ENCODE results near the gene HELZ2.
A peak's percentile ranks its signal among the peaks of the same experiment; 100 is the strongest.
"Not testable (repeated sequence)": the region's sequence is repeated elsewhere in the genome, so short reads cannot be mapped to it uniquely, and the experiment has no call there.

Gene HELZ2

GRCh38 chr20:63563225-63563935 is 10.7 kb downstream of the HELZ2 start:
- DNase-seq, result no peak

- DNase-seq, result no peak
These were observed 11.4 kb downstream of the HELZ2 start for GRCh38 chr20:63562461-63563224.

GRCh38 chr20:63561624-63562396 is 12.2 kb downstream of the HELZ2 start:
- DNase-seq, result no peak

- DNase-seq, result no peak
These were observed 13.0 kb downstream of the HELZ2 start for GRCh38 chr20:63560856-63561609.

- DNase-seq, result no peak
These were observed 13.7 kb downstream of the HELZ2 start for GRCh38 chr20:63560333-63560805.

- DNase-seq, result not testable (repeated sequence)
These were observed 14.3 kb downstream of the HELZ2 start for GRCh38 chr20:63559485-63560332.

- no peak for DNase-seq
These were observed 15.1 kb downstream of the HELZ2 start for GRCh38 chr20:63558804-63559484.

- DNase-seq, result no peak
These were observed 16.6 kb downstream of the HELZ2 start for GRCh38 chr20:63557481-63557891.

GRCh38 chr20:63556873-63557478 is 17.1 kb downstream of the HELZ2 start:
- DNase-seq, result no peak

- DNase-seq, result no peak
These were observed 18.2 kb downstream of the HELZ2 start for GRCh38 chr20:63555661-63556381.

- DNase-seq, result no peak
These were observed 19.4 kb downstream of the HELZ2 start for GRCh38 chr20:63554361-63555278.

GRCh38 chr20:63553933-63554290 is 20.1 kb downstream of the HELZ2 start, which contains the start of gene FNDC11:
TSS of gene FNDC11 (plus strand) at chr20:63554159. CDS start at chr20:63555664, 1,505 bp downstream.
- DNase-seq, result peak; percentile 11 to 55

GRCh38 chr20:63553251-63553932 is 20.6 kb downstream of the HELZ2 start:
- DNase-seq, result peak; percentile 80 to 81

GRCh38 chr20:63552481-63553249 is 21.4 kb downstream of the HELZ2 start:
- DNase-seq, result peak in 1 of 2 donors; percentile 25

GRCh38 chr20:63551068-63551467 is 23.0 kb downstream of the HELZ2 start:
- DNase-seq, result no peak

- no peak for DNase-seq
These were observed 24.3 kb downstream of the HELZ2 start for GRCh38 chr20:63549679-63550282.

GRCh38 chr20:63549019-63549418 is 25.0 kb downstream of the HELZ2 start:
- no peak for DNase-seq

All from bone marrow (tissue), 2 donors.